Endometrium (tissue), 2 donors: ENCODE data around the gene GALNT12.
A peak's percentile ranks its signal among the peaks of the same experiment; 100 is the strongest.

Experiments used
- FAIRE-seq: peaks from 2 replicates; lab custom pipeline; 2012; peaks lifted over from hg19 to GRCh38; lab: Jason Lieb, UNC
- donor health status: control.
- donor health status: control.

Gene GALNT12

GRCh38 chr9:98805506-98806272, 1.8 kb upstream of the GALNT12 start:
- FAIRE-seq: no peak

GRCh38 chr9:98806394-98807035, 955 bp upstream of the GALNT12 start:
- FAIRE-seq: no peak

GRCh38 chr9:98807814-98808195, 335 bp downstream of the GALNT12 start:
- FAIRE-seq: no peak

GRCh38 chr9:98808411-98808815, 943 bp downstream of the GALNT12 start:
- FAIRE-seq: no peak

- FAIRE-seq: no peak
Measured at GRCh38 chr9:98808875-98809274, 1.4 kb downstream of the GALNT12 start.

- FAIRE-seq: no peak
Measured at GRCh38 chr9:98809311-98810101, 2.0 kb downstream of the GALNT12 start.

- FAIRE-seq: no peak
Measured at GRCh38 chr9:98810102-98810842, 2.8 kb downstream of the GALNT12 start.

GRCh38 chr9:98811051-98811650, 3.7 kb downstream of the GALNT12 start:
- no peak for FAIRE-seq

- peak; percentile 8 for FAIRE-seq
Measured at GRCh38 chr9:98815391-98815951, 8.0 kb downstream of the GALNT12 start.

- no peak for FAIRE-seq
Measured at GRCh38 chr9:98818764-98819163, 11.3 kb downstream of the GALNT12 start.

- no peak for FAIRE-seq
Measured at GRCh38 chr9:98819231-98819630, 11.8 kb downstream of the GALNT12 start.

- FAIRE-seq: no peak
Measured at GRCh38 chr9:98821831-98822230, 14.4 kb downstream of the GALNT12 start.

GRCh38 chr9:98822661-98823060, 15.2 kb downstream of the GALNT12 start:
- FAIRE-seq: no peak

- FAIRE-seq: no peak
Measured at GRCh38 chr9:98823666-98824334, 16.3 kb downstream of the GALNT12 start.

GRCh38 chr9:98825414-98825813, 17.9 kb downstream of the GALNT12 start:
- no peak for FAIRE-seq

GRCh38 chr9:98826716-98827115, 19.2 kb downstream of the GALNT12 start:
- no peak for FAIRE-seq

- no peak for FAIRE-seq
Measured at GRCh38 chr9:98829766-98830165, 22.3 kb downstream of the GALNT12 start.

- no peak for FAIRE-seq
Measured at GRCh38 chr9:98830554-98830953, 23.1 kb downstream of the GALNT12 start.

- FAIRE-seq: no peak
Measured at GRCh38 chr9:98831696-98832095, 24.2 kb downstream of the GALNT12 start.

GRCh38 chr9:98832768-98833089, 25.3 kb downstream of the GALNT12 start:
- no peak for FAIRE-seq
